A549 (cell line): ENCODE data around the gene TENT4A. TPM values are rescaled to one million over a fixed set of nuclear protein-coding genes. Genes with fewer than 3 reads are reported as not detected.

Source experiments
- ATAC-seq, 2 experiments: fragments of 200-7000 bp in 1 of 2; fragments of >200 bp in 1 of 2; cut with Nextera tagmentation in 1 of 2; cut with Tn5 transposase in 1 of 2; 3 replicates each; pipeline versions ENCODE4 v1.8.0 to v1.9.1; 2018 to 2020; ENCODE audit warnings: mild to moderate bottlenecking in 1 of 2, moderate library complexity in 1 of 2
- CTCF ChIA-PET: fragments of 300-600 bp; sonication (Branson Sonifier 250); formaldehyde crosslinking; extraction: SDS; loops from one replicate; lab custom pipeline; 2021; ENCODE audit warnings: antibody characterized with exemption, inconsistent platforms; lab: Yijun Ruan, JAX
- POLR2A ChIA-PET: fragments of 350-600 bp; formaldehyde crosslinking; extraction: SDS; loops from one replicate; lab custom pipeline; 2021; ENCODE audit warnings: antibody characterized with exemption, inconsistent platforms; lab: Yijun Ruan, JAX
- DNase-seq, 2 experiments: peaks; one replicate each; pipeline versions ENCODE4 v3.0.0 to v3.0.0-alpha.2; 2011 to 2016; ENCODE audit warnings: low read depth in 1 of 2, low spot score in 1 of 2
- FAIRE-seq: peaks from 2 replicates; lab custom pipeline; 2011; peaks lifted over from hg19 to GRCh38; lab: Jason Lieb, UNC
- H3K27ac ChIP-seq, 2 experiments: fragments of >200 bp; sonication (Bioruptor Twin); formaldehyde crosslinking; 3 replicates each; pipeline ENCODE4 v1.5.1; 2016 to 2017
- H3K4me1 ChIP-seq: fragments of >200 bp; sonication (Bioruptor Twin); formaldehyde crosslinking; 3 replicates; pipeline ENCODE4 v1.6.1; 2016
- H3K4me2 ChIP-seq: fragments of >200 bp; sonication (Bioruptor Twin); formaldehyde crosslinking; 3 replicates; pipeline ENCODE4 v1.6.1; 2016
- H3K4me3 ChIP-seq: fragments of >200 bp; sonication (Bioruptor Twin); formaldehyde crosslinking; 3 replicates; pipeline ENCODE4 v1.5.1; 2016
- H3K9me3 ChIP-seq: fragments of >200 bp; sonication (Bioruptor Twin); formaldehyde crosslinking; 3 replicates; pipeline ENCODE4 v1.6.1; 2016
- BCL3 ChIP-seq: fragments of >200 bp; sonication (Bioruptor Twin); formaldehyde crosslinking; IDR thresholded peaks from 3 replicates; pipeline ENCODE4 v1.6.1; 2016
- BHLHE40 ChIP-seq: IDR thresholded peaks from 2 replicates; pipeline ENCODE4 v1.6.1; 2012; ENCODE audit warnings: low read depth, low read length, inconsistent platforms
- CEBPB ChIP-seq, 2 experiments: fragments of >200 bp in 1 of 2; sonication (Bioruptor Twin) in 1 of 2; formaldehyde crosslinking in 1 of 2; IDR thresholded peaks; 2 replicates each; pipeline ENCODE4 v1.6.1; 2012 to 2016
- CHD4 ChIP-seq: fragments of 200-600 bp; sonication (generic); IDR thresholded peaks from 2 replicates; pipeline ENCODE4 v1.6.1; 2016; ENCODE audit warnings: antibody characterized with exemption, mild to moderate bottlenecking, borderline replicate concordance
- CTCF ChIP-seq: fragments of >200 bp; sonication (Bioruptor Twin); formaldehyde crosslinking; IDR thresholded peaks from 3 replicates; pipeline ENCODE4 v1.5.1; 2016
- E2F6 ChIP-seq: IDR thresholded peaks from 2 replicates; pipeline ENCODE4 v1.6.1; 2012; ENCODE audit warnings: low read depth, borderline replicate concordance
- EHMT2 ChIP-seq: fragments of 200-600 bp; sonication (generic); IDR thresholded peaks from 2 replicates; pipeline ENCODE4 v1.6.1; 2016; ENCODE audit warnings: antibody characterized with exemption, low read depth, mild to moderate bottlenecking, moderate library complexity
- ESRRA ChIP-seq: fragments of 150-350 bp; IDR thresholded peaks from 2 replicates; pipeline ENCODE4 v1.6.1; 2014; ENCODE audit warnings: mild to moderate bottlenecking, low read length, borderline replicate concordance
- FOSL2 ChIP-seq, 2 experiments: fragments of 450-650 bp in 1 of 2; fragments of >200 bp in 1 of 2; sonication (Bioruptor Twin) in 1 of 2; formaldehyde crosslinking; IDR thresholded peaks; 2 replicates each; pipeline versions ENCODE4 v1.5.0 to v1.6.1; 2016 to 2020; ENCODE audit warnings: mild to moderate bottlenecking in 1 of 2, moderate library complexity in 1 of 2
- FOXS1 ChIP-seq: fragments of 250-450 bp; sonication (Bioruptor Pico); IDR thresholded peaks from 2 replicates; pipeline ENCODE4 v1.5.0; 2020; ENCODE audit warnings: mild to moderate bottlenecking, moderate library complexity
- GATA3 ChIP-seq: IDR thresholded peaks from 2 replicates; pipeline ENCODE4 v1.6.1; 2012; ENCODE audit warnings: borderline replicate concordance
- HOXB13 ChIP-seq: fragments of 250-450 bp; sonication (Bioruptor Pico); IDR thresholded peaks from 2 replicates; pipeline ENCODE4 v1.5.0; 2020; ENCODE audit warnings: low read depth, mild to moderate bottlenecking, moderate library complexity
- HOXB5 ChIP-seq: fragments of 250-450 bp; sonication (Bioruptor Pico); IDR thresholded peaks from 2 replicates; pipeline ENCODE4 v1.5.0; 2020; ENCODE audit warnings: mild to moderate bottlenecking, moderate library complexity
- JUNB ChIP-seq: fragments of >200 bp; sonication (Bioruptor Twin); formaldehyde crosslinking; IDR thresholded peaks from 2 replicates; pipeline ENCODE4 v1.6.1; 2016
- KDM1A ChIP-seq: fragments of 200-600 bp; sonication (generic); IDR thresholded peaks from 2 replicates; pipeline ENCODE4 v1.6.1; 2016; ENCODE audit warnings: low read depth, mild to moderate bottlenecking
- MYC ChIP-seq: IDR thresholded peaks from 2 replicates; pipeline ENCODE4 v1.6.1; 2012; ENCODE audit warnings: mild to moderate bottlenecking, inconsistent platforms, low read length, improper control_type of control experiment, borderline replicate concordance
- NPAS2 ChIP-seq: fragments of 250-450 bp; sonication (Bioruptor Pico); IDR thresholded peaks from 2 replicates; pipeline ENCODE4 v1.8.0; 2022; ENCODE audit warnings: mild to moderate bottlenecking, moderate library complexity, borderline replicate concordance
- PHF8 ChIP-seq: fragments of 200-600 bp; sonication (generic); IDR thresholded peaks from 2 replicates; pipeline ENCODE4 v1.6.1; 2016; ENCODE audit warnings: low read depth, mild to moderate bottlenecking, antibody characterized with exemption, moderate library complexity, borderline replicate concordance
- POLR2A ChIP-seq: IDR thresholded peaks from 2 replicates; pipeline ENCODE4 v1.6.1; 2012; ENCODE audit warnings: mild to moderate bottlenecking, low read length
- RARB ChIP-seq: fragments of 250-450 bp; sonication (Bioruptor Pico); IDR thresholded peaks from 2 replicates; pipeline ENCODE4 v1.8.0; 2021; ENCODE audit warnings: mild to moderate bottlenecking, moderate library complexity
- RCOR1 ChIP-seq: fragments of 150-350 bp; IDR thresholded peaks from 2 replicates; pipeline ENCODE4 v1.6.1; 2014; ENCODE audit warnings: antibody characterized with exemption, low read length, low read depth
- RFX5 ChIP-seq: fragments of 450-650 bp; IDR thresholded peaks from 2 replicates; pipeline ENCODE4 v1.7.1; 2014; ENCODE audit warnings: antibody characterized with exemption, mild to moderate bottlenecking, moderate library complexity
- TFCP2L1 ChIP-seq: fragments of 250-450 bp; sonication (Bioruptor Pico); IDR thresholded peaks from 2 replicates; pipeline ENCODE4 v1.5.0; 2021; ENCODE audit warnings: mild to moderate bottlenecking
- TP53 ChIP-seq: fragments of 250-450 bp; sonication (Bioruptor Pico); IDR thresholded peaks from 2 replicates; pipeline ENCODE4 v1.5.0; 2021; ENCODE audit warnings: mild to moderate bottlenecking, moderate library complexity
- USF2 ChIP-seq: fragments of 450-650 bp; IDR thresholded peaks from 2 replicates; pipeline ENCODE4 v1.6.1; 2014; ENCODE audit warnings: antibody characterized with exemption
- ZC3H11A ChIP-seq: fragments of 450-650 bp; IDR thresholded peaks from 2 replicates; pipeline ENCODE4 v1.6.1; 2014; ENCODE audit warnings: antibody characterized with exemption, mild to moderate bottlenecking
- ZFP36 ChIP-seq: fragments of 450-650 bp; IDR thresholded peaks from 2 replicates; pipeline ENCODE4 v1.6.1; 2014; ENCODE audit warnings: borderline replicate concordance; ENCODE audit not compliant: partially characterized antibody
- ZNF302 ChIP-seq: fragments of 250-450 bp; sonication (Bioruptor Pico); IDR thresholded peaks from 2 replicates; pipeline ENCODE4 v1.9.0; 2021; ENCODE audit warnings: inconsistent platforms, mild to moderate bottlenecking, moderate library complexity
- ZSCAN20 ChIP-seq: fragments of 250-450 bp; sonication (Bioruptor Pico); IDR thresholded peaks from 2 replicates; pipeline ENCODE4 v1.8.0; 2022; ENCODE audit warnings: mild to moderate bottlenecking, moderate library complexity
- WGBS: methylation state at CpG from one replicate; pipeline ENCODE4 v1.1.6; 2017; ENCODE audit errors: missing lambda C conversion rate; 5-methylcytosine and 5-hydroxymethylcytosine counted together
- polyA plus RNA-seq, 4 experiments: library from polyadenylated mRNA; depleted of rRNA in 3 of 4; stranded (reverse); fragments of >200 nt; fragmentation: RNase III in 1 of 4; extraction: RNeasy Plus Mini Kit Qiagen cat#74134 plus additional on column Dnase treatment in 1 of 4; gene quantifications; 2 replicates in 3 of 4; 3 replicates in 1 of 4; pipeline ENCODE4 v1.2.3, GENCODE V29; 2011 to 2017

The TENT4A gene
- polyA plus RNA-seq, 2 of the 4 experiments (the other 2 are of a cell fraction), result 7.2 to 15.2 TPM

- POLR2A ChIA-PET, result no interaction called here
- no peak for FAIRE-seq
- WGBS, result 95% methylated on average over 13 of the region's 13 CpGs
Observed at GRCh38 chr5:6742081-6742758, 29.0 kb downstream of the TENT4A start.

GRCh38 chr5:6743161-6743560 lies 29.9 kb downstream of the TENT4A start:
- Histone ChIP-seq H3K4me3 (no peak overlapping the region), H3K9me3 (no peaks in the 10 kb centered on the region)
- WGBS, result 85% methylated on average over 10 of the region's 10 CpGs
- TF ChIP-seq CHD4 (no peak), BCL3 (no peak), KDM1A (no peak), NPAS2 (CRISPR knock-in tag) (no peak), E2F6 (no peak), POLR2A (no peak), USF2 (no peak), GATA3 (no peak), PHF8 (no peak), TP53 (CRISPR knock-in tag) (no peak), EHMT2 (no peak), CTCF (no peak), ZNF302 (CRISPR knock-in tag) (no peak), ZC3H11A (no peak), ZFP36 (no peak), RARB (no peak), FOXS1 (CRISPR knock-in tag) (no peak), MYC (no peak), ESRRA (no peak)
- TF ChIP-seq, all 56 proteins: peak for 0
- DNase-seq, result no peak
- no peak for ATAC-seq
- no peak overlapping the region for H3K4me2 ChIP-seq
- ChIA-PET CTCF (no interaction called here), POLR2A (no interaction called here)
- H3K27ac ChIP-seq, result no peak overlapping the region
- no peaks in the 10 kb centered on the region for H3K4me1 ChIP-seq
- FAIRE-seq, result no peak

More at GRCh38 chr5:6742081-6742758, 29.0 kb downstream of the TENT4A start:
- ATAC-seq (no peak), DNase-seq (no peak)
- Histone ChIP-seq H3K4me3 (no peak overlapping the region), H3K27ac (no peak overlapping the region), H3K4me1 (no peaks in the 10 kb centered on the region), H3K9me3 (no peaks in the 10 kb centered on the region), H3K4me2 (no peak overlapping the region)
- no peak for TF ChIP-seq JUNB
- TF ChIP-seq BCL3, result no peak
- TF ChIP-seq HOXB5 (CRISPR knock-in tag), result no peak
- TF ChIP-seq FOSL2 (IDR thresholded peaks at IDR 0.05), result no peak
- TF ChIP-seq FOSL2 (CRISPR knock-in tag; IDR thresholded peaks at IDR 0.05), result no peak
- no peak for TF ChIP-seq ZFP36
- TF ChIP-seq RCOR1, result no peak
- no peak for TF ChIP-seq BHLHE40
- TF ChIP-seq TFCP2L1 (CRISPR knock-in tag), result no peak
- TF ChIP-seq RARB, result no peak
- TF ChIP-seq HOXB13, result no peak
- no peak for TF ChIP-seq RFX5
- TF ChIP-seq KDM1A, result no peak
- no peak for TF ChIP-seq FOXS1 (CRISPR knock-in tag)
- no peak for TF ChIP-seq ZSCAN20 (CRISPR knock-in tag)
- no peak for TF ChIP-seq CEBPB (IDR thresholded peaks at IDR 0.05)
- CTCF ChIA-PET, result no interaction called here
